Measurements from ENCODE around the gene VSTM1. TPM values are rescaled to one million over a fixed set of nuclear protein-coding genes. Genes with fewer than 3 reads are reported as not detected.

Gene VSTM1
- total RNA-seq, 2 experiments from 2014 or later, result not detected

- H3K27ac ChIP-seq (ENCODE audit: low read depth, low read length, poor library complexity, severe bottlenecking), result no peak overlapping the region
- POLR2A ChIA-PET, result no interaction called here
- H3K4me1 ChIP-seq (ENCODE audit: insufficient read depth, low read length, poor library complexity, severe bottlenecking), result no peaks in the 10 kb centered on the region
- no peak for DNase-seq (ENCODE audit: low spot score)
- no peaks in the 10 kb centered on the region for H3K36me3 ChIP-seq (ENCODE audit: insufficient read depth, low read length)
- no peaks in the 10 kb centered on the region for H3K9me2 ChIP-seq (ENCODE audit: insufficient read depth, low read length)
- no peak overlapping the region for H3K4me2 ChIP-seq (ENCODE audit: low read length)
- no peak for TF ChIP-seq EZH2phosphoT487 (IDR thresholded peaks at IDR 0.05; ENCODE audit: borderline replicate concordance, low read depth, low read length)
- TF ChIP-seq CTCF (conservative IDR thresholded peaks at IDR 0.05; ENCODE audit: low read length), result no peak
- CTCF ChIA-PET (ENCODE audit: unreplicated experiment), result no interaction called here
- no peaks in the 10 kb centered on the region for H3K79me2 ChIP-seq (ENCODE audit: insufficient read depth, low read depth, low read length)
- H2AFZ ChIP-seq (ENCODE audit: low read length), result no peak overlapping the region
- no peak overlapping the region for H3K4me3 ChIP-seq (ENCODE audit: low read depth, low read length, poor library complexity, severe bottlenecking)
- no peaks in the 10 kb centered on the region for H4K20me1 ChIP-seq (ENCODE audit: insufficient read depth, low read length)
- intact Hi-C loops (cut with micrococcal nuclease; ENCODE audit: unreplicated experiment), result no loop called here
- BruUV-seq (replicated peaks), result no TSS peak
- H3K9me3 ChIP-seq (ENCODE audit: low read length), result no peaks in the 10 kb centered on the region
Measured at GRCh38 chr19:54001496-54001895, 62.2 kb downstream of the VSTM1 start.

- TF ChIP-seq EZH2phosphoT487 (IDR thresholded peaks at IDR 0.05; ENCODE audit: borderline replicate concordance, low read depth, low read length), result no peak
- no peak for TF ChIP-seq CTCF (conservative IDR thresholded peaks at IDR 0.05; ENCODE audit: low read length)
- Histone ChIP-seq H4K20me1 (ENCODE audit: insufficient read depth, low read length) (no peaks in the 10 kb centered on the region), H2AFZ (ENCODE audit: low read length) (no peak overlapping the region), H3K9me3 (ENCODE audit: low read length) (no peaks in the 10 kb centered on the region), H3K4me1 (ENCODE audit: insufficient read depth, low read length, poor library complexity, severe bottlenecking) (no peaks in the 10 kb centered on the region), H3K79me2 (ENCODE audit: insufficient read depth, low read depth, low read length) (no peaks in the 10 kb centered on the region), H3K4me2 (ENCODE audit: low read length) (no peak overlapping the region), H3K4me3 (ENCODE audit: low read depth, low read length, poor library complexity, severe bottlenecking) (no peak overlapping the region), H3K9me2 (ENCODE audit: insufficient read depth, low read length) (no peaks in the 10 kb centered on the region), H3K27ac (ENCODE audit: low read depth, low read length, poor library complexity, severe bottlenecking) (no peak overlapping the region), H3K36me3 (ENCODE audit: insufficient read depth, low read length) (no peaks in the 10 kb centered on the region)
- no TSS peak for BruUV-seq (replicated peaks)
- ChIA-PET POLR2A (no interaction called here), CTCF (ENCODE audit: unreplicated experiment) (no interaction called here)
- intact Hi-C loops (cut with micrococcal nuclease; ENCODE audit: unreplicated experiment), result no loop called here
- no peak for DNase-seq (ENCODE audit: low spot score)
Measured at GRCh38 chr19:53999694-54000093, 64.0 kb downstream of the VSTM1 start.

- H3K27ac ChIP-seq (ENCODE audit: low read depth, low read length, poor library complexity, severe bottlenecking), result no peak overlapping the region
- no peak for TF ChIP-seq CTCF (conservative IDR thresholded peaks at IDR 0.05; ENCODE audit: low read length)
- TF ChIP-seq EZH2phosphoT487 (IDR thresholded peaks at IDR 0.05; ENCODE audit: borderline replicate concordance, low read depth, low read length), result no peak
- no TSS peak for BruUV-seq (replicated peaks)
- ChIA-PET CTCF (ENCODE audit: unreplicated experiment) (no interaction called here), POLR2A (no interaction called here)
- H3K79me2 ChIP-seq (ENCODE audit: insufficient read depth, low read depth, low read length), result no peaks in the 10 kb centered on the region
- H3K9me3 ChIP-seq (ENCODE audit: low read length), result no peaks in the 10 kb centered on the region
- no peak for DNase-seq (ENCODE audit: low spot score)
- no peaks in the 10 kb centered on the region for H3K36me3 ChIP-seq (ENCODE audit: insufficient read depth, low read length)
- H2AFZ ChIP-seq (ENCODE audit: low read length), result no peak overlapping the region
- H3K4me1 ChIP-seq (ENCODE audit: insufficient read depth, low read length, poor library complexity, severe bottlenecking), result no peaks in the 10 kb centered on the region
- H4K20me1 ChIP-seq (ENCODE audit: insufficient read depth, low read length), result no peaks in the 10 kb centered on the region
- no peak overlapping the region for H3K4me3 ChIP-seq (ENCODE audit: low read depth, low read length, poor library complexity, severe bottlenecking)
- H3K9me2 ChIP-seq (ENCODE audit: insufficient read depth, low read length), result no peaks in the 10 kb centered on the region
- no peak overlapping the region for H3K4me2 ChIP-seq (ENCODE audit: low read length)
- intact Hi-C loops (cut with micrococcal nuclease; ENCODE audit: unreplicated experiment), result no loop called here
Measured at GRCh38 chr19:53998223-53998622, 65.5 kb downstream of the VSTM1 start.
